Activated CD8-positive, alpha-beta memory T cell treated with anti-CD3 and anti-CD28 coated beads, Interleukin-2, amount 10 ng/mL, durations not matched to agents 7 days and 5 days (primary cell): ENCODE results near the gene GPR55. TPM values are rescaled to one million over a fixed set of nuclear protein-coding genes. Genes with fewer than 3 reads are reported as not detected.
A peak's percentile ranks its signal among the peaks of the same experiment; 100 is the strongest.

Experiments used
- ATAC-seq: fragments of 150-1000 bp; cut with Tn5 transposase; one replicate; pipeline ENCODE4 v1.10.0; 2021; ENCODE audit warnings: moderate library complexity
- CTCF ChIA-PET: fragments of 350-600 bp; sonication (Branson Sonifier 250); formaldehyde crosslinking; loops from one replicate; lab custom pipeline; 2021; ENCODE audit warnings: antibody characterized with exemption; lab: Charles Lee
- DNase-seq: peaks from one replicate; pipeline ENCODE4 v3.0.0-alpha.2; 2020
- H3K27ac Mint-ChIP-seq: one replicate; pipeline ENCODE4 v1.8.0; 2021; ENCODE audit warnings: mild to moderate bottlenecking, mixed read lengths
- H3K27me3 Mint-ChIP-seq: one replicate; pipeline ENCODE4 v1.8.0; 2021; ENCODE audit warnings: mixed read lengths
- H3K36me3 Mint-ChIP-seq: one replicate; pipeline ENCODE4 v1.8.0; 2021; ENCODE audit warnings: mild to moderate bottlenecking, mixed read lengths
- H3K4me1 Mint-ChIP-seq: one replicate; pipeline ENCODE4 v1.8.0; 2021; ENCODE audit warnings: mixed read lengths
- H3K4me3 Mint-ChIP-seq: one replicate; pipeline ENCODE4 v1.8.0; 2021; ENCODE audit warnings: mild to moderate bottlenecking, moderate library complexity, mixed read lengths
- H3K9me3 Mint-ChIP-seq: one replicate; pipeline ENCODE4 v1.8.0; 2022; ENCODE audit warnings: low read depth, mixed read lengths
- total RNA-seq, 2 experiments: library from RNA; stranded (reverse); gene quantifications; one replicate each; pipeline ENCODE4 v1.2.3, GENCODE V29; 2021

Gene GPR55
- total RNA-seq, 2 experiments from 2014 or later, result 42.1 to 58.8 TPM

DNA sequence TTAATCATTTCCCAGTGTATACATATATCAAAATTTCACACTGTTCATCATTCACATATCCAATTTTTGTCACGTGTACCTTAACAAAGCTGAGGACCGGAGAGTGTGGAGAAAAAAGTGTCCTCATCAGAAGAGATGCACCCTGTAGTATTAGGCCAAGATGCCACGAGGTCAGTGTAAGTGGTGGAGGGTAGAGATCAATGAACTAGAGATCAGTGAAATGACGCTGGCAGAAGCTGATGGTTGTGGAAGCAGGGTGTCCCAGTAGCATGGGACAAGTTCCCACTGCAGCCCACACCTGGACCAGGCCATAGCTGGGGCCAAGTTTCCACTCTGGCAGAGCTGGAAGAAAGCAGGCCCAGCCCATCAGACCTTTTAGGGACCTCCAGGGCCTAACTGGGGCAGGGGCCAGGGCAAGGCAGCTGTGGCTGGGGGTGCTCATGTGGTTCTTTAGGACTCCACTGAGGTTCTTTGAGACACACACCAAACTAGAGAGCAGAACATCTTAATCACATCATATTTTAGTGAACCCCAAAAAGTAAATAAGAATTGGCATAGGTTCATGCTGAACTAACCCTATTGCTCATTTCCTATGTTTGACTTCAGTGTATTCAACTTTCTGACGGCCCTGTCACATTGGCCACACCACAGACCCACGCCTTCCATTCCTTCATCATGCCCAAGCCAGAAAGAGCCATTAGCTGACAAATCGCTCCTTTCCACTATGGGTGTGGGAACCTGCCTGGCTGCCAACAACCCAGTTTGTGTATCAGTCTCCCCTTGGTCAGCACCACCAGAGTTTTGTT lies 21.6 kb upstream of the GPR55 start:
- H3K9me3 Mint-ChIP-seq, result no peaks in the 10 kb centered on the region
- DNase-seq, result peak; percentile 59
- peaks cover 22% of the 10 kb centered on the region for H3K36me3 Mint-ChIP-seq
- H3K4me3 Mint-ChIP-seq, result peak overlapping the region; percentile 79
- CTCF ChIA-PET, result interaction anchor here (1.0 to 4.7 kb wide), 8 partner anchors 9 to 106 kb away, joined by 3 to 27 read pairs (median 4); partner anchors contain the start of genes GPR55 and ITM2C
- peaks cover 86% of the 10 kb centered on the region for H3K4me1 Mint-ChIP-seq
- peak overlapping the region; percentile 89 for H3K27ac Mint-ChIP-seq
- H3K27me3 Mint-ChIP-seq, result peaks cover 33% of the 10 kb centered on the region
- ATAC-seq, result peak; percentile 3

DNA sequence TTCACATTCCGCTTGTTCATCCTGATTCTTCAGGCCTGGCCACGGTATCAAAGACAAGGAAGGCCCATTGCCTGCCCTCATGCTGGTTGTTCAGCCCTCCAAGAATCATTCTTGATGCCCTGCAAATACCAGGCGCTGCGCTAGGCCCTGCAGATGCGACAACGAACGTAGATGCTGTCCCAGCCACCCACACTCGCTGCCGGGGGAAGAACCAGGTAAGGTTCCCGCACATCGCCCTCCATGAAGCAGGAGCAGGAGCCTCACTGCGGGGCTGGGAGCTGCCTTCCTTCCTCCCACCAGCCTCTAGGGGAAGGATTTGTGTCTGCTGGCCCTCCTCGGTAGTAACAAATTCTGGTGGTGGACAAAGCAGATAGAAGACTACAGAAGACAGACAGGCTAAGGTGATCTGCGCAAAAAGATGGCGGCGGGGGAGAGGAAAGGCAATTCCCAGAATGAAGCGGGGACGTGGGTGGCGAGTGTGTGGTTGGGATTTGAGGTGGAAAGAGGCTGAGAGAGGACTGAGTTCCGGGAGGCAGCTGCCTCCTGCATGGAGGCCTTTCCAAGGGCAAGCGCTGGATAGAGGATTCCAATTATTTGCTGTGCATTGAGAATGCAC lies 19.8 kb upstream of the GPR55 start:
- peak; percentile 0 for ATAC-seq
- CTCF ChIA-PET, result interaction anchor here (1.3 to 2.9 kb wide), 3 partner anchors 21 to 108 kb away, joined by 4 to 10 read pairs (median 8); partner anchors contain the start of gene GPR55

DNA sequence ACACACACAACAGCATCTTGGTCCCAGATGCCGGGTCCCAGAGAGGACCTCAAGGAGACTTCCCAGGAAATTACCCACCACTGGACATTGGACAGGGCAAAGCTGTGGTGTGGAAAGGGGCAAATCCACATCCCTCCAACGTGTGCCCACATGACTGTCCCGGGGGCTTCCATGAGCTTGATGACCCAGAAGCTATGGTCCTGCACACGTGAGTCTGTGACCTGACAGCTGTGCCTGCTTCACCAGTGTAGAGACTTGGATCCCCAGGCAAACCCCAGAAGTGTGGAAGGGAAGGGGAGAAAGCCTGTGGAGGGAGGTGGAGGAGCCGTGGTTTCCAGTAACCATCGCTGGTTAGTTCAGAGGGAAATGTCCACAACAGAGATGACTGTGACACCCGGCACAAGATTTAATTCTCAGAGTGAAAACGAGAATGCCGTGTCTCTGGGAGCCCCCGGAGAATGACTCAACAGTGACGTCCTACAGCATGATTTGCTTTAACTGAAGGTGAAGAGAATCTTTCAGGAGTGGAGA lies 19.1 kb upstream of the GPR55 start:
- CTCF ChIA-PET, result interaction anchor here (1.3 to 2.0 kb wide), 2 partner anchors 43 to 109 kb away, joined by 4 to 8 read pairs; no protein-coding TSS in a partner anchor
- peaks cover 15% of the 10 kb centered on the region for H3K36me3 Mint-ChIP-seq
- H3K27me3 Mint-ChIP-seq, result peaks cover 22% of the 10 kb centered on the region
- peak overlapping the region; percentile 89 for H3K27ac Mint-ChIP-seq
- H3K9me3 Mint-ChIP-seq, result no peaks in the 10 kb centered on the region
- H3K4me3 Mint-ChIP-seq, result peak overlapping the region; percentile 79
- DNase-seq (peak; percentile 89), ATAC-seq (peak; percentile 65)
- peaks cover 63% of the 10 kb centered on the region for H3K4me1 Mint-ChIP-seq

More for the DNA sequence above, 19.8 kb upstream of the GPR55 start:
- Mint-ChIP-seq H3K36me3 (peaks cover 15% of the 10 kb centered on the region), H3K4me3 (peak overlapping the region; percentile 79), H3K27ac (peak overlapping the region; percentile 89), H3K4me1 (peaks cover 70% of the 10 kb centered on the region), H3K9me3 (no peaks in the 10 kb centered on the region), H3K27me3 (peaks cover 22% of the 10 kb centered on the region)
- peak; percentile 45 for DNase-seq

DNA sequence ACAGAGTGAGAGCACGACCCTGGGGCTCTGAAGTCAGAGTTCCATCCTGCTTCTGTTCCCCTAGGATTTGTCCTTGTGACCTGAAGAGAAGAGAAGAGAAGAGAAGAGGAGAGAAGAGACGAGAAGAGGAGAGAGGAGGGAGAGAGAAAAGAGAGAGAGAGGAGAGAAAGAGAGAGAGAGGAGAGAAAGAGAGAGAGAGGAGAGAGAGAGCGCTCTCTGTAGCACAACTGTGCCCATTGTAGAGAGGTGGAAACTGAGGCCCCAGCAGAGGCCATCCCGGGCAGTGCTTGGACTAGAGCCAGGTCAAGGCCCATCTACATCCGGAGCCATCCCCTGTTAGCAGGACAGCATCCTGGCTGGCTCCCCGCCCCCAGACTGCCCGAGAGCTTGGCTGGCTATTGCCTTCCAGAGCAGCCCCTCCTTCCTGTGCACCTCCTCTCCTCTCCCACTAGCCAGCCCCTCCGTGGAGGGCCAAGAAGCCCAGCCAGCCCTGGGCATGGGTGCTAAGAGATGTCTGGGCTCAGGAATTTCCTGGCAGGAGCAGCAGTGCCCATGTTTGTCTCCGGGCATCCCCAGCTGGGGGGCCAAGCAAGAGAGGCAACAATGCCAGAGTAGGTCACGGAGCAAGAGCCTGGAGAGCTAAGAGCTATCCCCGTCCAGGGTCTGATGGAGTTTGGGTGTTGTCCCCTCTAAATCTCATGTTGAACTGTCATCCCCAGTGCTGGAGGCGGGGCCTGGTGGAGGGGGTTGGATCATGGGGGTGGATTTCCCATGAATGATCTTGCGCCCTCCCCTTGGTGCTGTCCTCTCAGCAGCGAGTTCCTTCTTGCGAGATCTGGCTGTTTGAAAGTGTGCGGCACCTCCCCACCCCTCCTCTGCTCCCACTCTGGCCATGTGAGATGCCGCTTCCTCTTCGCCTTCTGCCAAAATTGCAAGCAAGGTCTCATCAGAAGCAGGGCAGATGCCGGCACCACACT lies 18.2 kb upstream of the GPR55 start:
- peak; percentile 88 for DNase-seq

DNA sequence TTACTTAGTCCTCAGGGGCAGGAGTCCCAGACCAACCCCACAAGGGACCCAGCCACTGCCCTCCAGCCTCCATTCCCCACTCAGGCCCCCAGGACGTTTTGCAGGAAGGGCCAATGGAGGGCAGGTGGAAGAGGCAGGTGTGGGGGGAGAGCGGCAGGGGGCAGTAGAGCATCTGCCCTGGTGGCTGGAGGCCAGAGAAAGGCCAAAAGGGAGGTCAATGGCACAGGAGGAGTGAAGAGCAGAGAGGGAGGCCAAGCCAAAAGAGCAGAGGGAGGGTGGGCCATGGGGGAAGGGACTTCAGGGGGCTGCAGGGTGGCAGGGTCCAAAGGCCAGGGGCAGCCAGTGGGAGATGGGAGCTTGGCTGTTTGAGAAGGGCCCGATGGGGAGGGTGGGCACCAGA lies 17.3 kb upstream of the GPR55 start:
- Mint-ChIP-seq H3K4me3 (no peak overlapping the region), H3K36me3 (peaks cover 15% of the 10 kb centered on the region), H3K4me1 (peaks cover 47% of the 10 kb centered on the region), H3K27me3 (peaks cover 22% of the 10 kb centered on the region), H3K27ac (no peak overlapping the region), H3K9me3 (peaks cover 3% of the 10 kb centered on the region)
- ATAC-seq (no peak), DNase-seq (peak; percentile 31)
- CTCF ChIA-PET, result interaction anchor here (0.6 to 2.1 kb wide), 7 partner anchors 15 to 118 kb away, joined by 3 to 6 read pairs (median 3); no protein-coding TSS in a partner anchor

More for the DNA sequence above, 18.2 kb upstream of the GPR55 start:
- ATAC-seq, result peak; percentile 77
- Mint-ChIP-seq H3K4me3 (peak overlapping the region; percentile 79), H3K27me3 (peaks cover 22% of the 10 kb centered on the region), H3K27ac (peak overlapping the region; percentile 89), H3K4me1 (peaks cover 55% of the 10 kb centered on the region), H3K9me3 (no peaks in the 10 kb centered on the region), H3K36me3 (peaks cover 15% of the 10 kb centered on the region)
- CTCF ChIA-PET, result interaction anchor here (0.6 to 2.1 kb wide), 6 partner anchors 16 to 119 kb away, joined by 3 to 8 read pairs (median 4); no protein-coding TSS in a partner anchor

DNA sequence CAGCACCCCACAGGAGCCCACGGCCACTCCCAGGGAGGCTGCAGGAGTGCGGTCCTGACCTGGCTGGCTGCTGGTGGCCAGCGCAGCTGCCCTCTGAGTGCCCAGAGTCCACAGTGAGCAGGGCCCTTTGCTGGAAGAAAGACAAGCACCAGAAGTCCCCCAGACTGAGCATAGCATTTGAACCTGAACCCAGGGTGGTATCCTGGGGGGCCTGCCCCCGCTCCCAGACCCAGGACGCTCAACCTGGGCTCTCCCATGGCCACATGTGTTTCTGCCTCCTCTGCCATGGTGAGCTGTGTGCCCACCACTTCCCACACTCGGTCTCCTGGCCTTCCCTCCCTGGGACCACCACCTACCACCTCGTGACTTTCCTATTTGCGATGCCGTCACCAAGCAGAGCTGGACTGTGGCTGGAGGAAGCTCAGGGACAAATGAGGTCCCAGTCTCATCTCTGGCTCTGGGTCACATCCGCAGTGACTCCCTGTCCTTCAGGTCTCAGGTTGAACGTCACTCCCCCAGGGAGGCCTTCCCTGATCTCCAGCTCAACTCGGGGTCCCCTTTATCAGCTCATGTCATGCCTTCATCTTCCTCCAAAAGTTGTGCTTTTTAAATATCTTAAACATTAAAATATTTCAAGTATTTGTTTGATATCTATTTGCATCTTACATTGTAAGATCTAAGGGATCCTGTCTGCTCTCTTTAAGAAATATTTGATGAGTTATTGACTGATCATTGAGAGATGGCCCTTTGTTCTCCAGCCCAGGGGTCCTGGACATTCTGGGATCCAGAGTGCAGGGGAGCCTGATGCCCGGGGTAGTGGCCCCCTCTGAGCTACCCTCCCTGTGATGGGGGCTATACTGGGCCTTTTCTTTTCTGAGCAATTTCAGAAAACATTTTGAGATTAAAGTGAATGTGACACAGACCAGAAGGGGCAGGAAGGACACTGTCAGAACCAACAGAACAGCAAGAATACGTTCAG lies 16.4 kb upstream of the GPR55 start:
- DNase-seq, result peak; percentile 34
- no peak overlapping the region for H3K27ac Mint-ChIP-seq
- peaks cover 3% of the 10 kb centered on the region for H3K9me3 Mint-ChIP-seq
- peaks cover 20% of the 10 kb centered on the region for H3K27me3 Mint-ChIP-seq
- H3K4me3 Mint-ChIP-seq, result no peak overlapping the region
- no peak for ATAC-seq
- H3K4me1 Mint-ChIP-seq, result peaks cover 39% of the 10 kb centered on the region
- CTCF ChIA-PET, result interaction anchor here (1.1 to 2.1 kb wide), 5 partner anchors 14 to 117 kb away, joined by 3 to 5 read pairs (median 3); no protein-coding TSS in a partner anchor
- H3K36me3 Mint-ChIP-seq, result peaks cover 14% of the 10 kb centered on the region

DNA sequence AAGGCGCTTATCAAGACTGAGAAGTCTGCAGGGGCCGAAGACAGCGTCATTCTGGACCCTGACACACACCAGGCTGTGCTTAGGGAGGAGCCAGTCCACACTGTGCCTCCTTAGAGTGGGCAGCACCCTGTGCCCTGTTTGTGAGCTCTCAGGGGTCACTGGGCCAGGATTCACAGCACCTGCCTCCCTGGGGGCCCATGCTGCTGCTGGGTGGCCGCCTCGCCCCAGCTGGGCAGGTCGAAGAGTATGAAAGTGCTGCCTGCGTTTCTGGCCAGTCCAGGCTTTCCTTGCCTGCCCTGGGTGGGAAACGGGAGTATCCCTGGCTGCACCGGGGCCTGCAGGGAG lies 15.4 kb upstream of the GPR55 start:
- H3K27me3 Mint-ChIP-seq, result peaks cover 18% of the 10 kb centered on the region
- CTCF ChIA-PET, result interaction anchor here (0.7 kb wide), 1 partner anchor 47 kb away, joined by 3 read pairs; no protein-coding TSS in a partner anchor
- peaks cover 15% of the 10 kb centered on the region for H3K36me3 Mint-ChIP-seq
- H3K27ac Mint-ChIP-seq, result no peak overlapping the region
- DNase-seq (peak; percentile 16), ATAC-seq (no peak)
- no peak overlapping the region for H3K4me3 Mint-ChIP-seq
- H3K4me1 Mint-ChIP-seq, result peaks cover 28% of the 10 kb centered on the region
- peaks cover 9% of the 10 kb centered on the region for H3K9me3 Mint-ChIP-seq

DNA sequence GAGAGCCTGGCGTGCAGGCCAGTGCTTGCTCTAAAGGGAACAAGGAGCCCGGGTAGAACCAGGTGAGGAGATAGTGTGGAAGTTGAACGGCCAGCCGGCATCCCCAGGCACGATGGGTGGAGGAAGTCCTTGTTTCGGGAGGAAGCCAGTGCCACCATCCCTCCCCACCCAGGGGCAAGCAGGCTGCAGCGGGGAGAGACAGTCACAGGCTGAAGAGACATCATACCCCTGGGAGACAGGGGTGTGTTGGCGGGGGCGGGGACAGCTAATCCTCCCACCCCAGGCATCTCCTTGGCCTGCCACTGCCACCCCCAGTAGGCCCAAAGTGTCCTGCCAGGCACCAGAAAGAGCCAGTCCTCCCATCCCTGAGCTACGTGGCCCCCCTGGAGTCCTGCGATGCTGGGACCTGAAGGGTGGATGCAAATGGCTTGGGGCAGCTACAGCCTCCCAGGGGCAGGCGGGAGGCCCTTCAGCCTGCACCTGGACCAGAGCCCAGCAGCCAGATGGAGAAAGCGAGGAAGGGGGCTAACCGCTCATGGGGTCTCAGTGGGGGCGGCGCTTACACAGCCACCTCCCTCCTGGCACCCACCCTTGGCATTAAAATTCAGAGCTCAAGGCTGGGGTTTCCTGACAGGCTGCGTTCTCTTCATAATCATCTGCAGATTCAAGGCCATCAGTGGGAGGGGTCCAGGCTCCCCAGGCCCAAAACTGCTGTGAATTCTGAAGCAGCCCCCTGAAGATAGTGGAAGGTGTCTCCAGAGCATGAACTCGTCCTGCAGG lies 14.8 kb upstream of the GPR55 start:
- H3K36me3 Mint-ChIP-seq, result peaks cover 14% of the 10 kb centered on the region
- H3K4me1 Mint-ChIP-seq, result peaks cover 25% of the 10 kb centered on the region
- CTCF ChIA-PET, result interaction anchor here (0.7 to 1.1 kb wide), 3 partner anchors 38 to 48 kb away, joined by 3 to 5 read pairs (median 3); no protein-coding TSS in a partner anchor
- H3K27ac Mint-ChIP-seq, result no peak overlapping the region
- H3K9me3 Mint-ChIP-seq, result peaks cover 11% of the 10 kb centered on the region
- H3K4me3 Mint-ChIP-seq, result no peak overlapping the region
- DNase-seq (peak; percentile 38), ATAC-seq (no peak)
- peaks cover 18% of the 10 kb centered on the region for H3K27me3 Mint-ChIP-seq

DNA sequence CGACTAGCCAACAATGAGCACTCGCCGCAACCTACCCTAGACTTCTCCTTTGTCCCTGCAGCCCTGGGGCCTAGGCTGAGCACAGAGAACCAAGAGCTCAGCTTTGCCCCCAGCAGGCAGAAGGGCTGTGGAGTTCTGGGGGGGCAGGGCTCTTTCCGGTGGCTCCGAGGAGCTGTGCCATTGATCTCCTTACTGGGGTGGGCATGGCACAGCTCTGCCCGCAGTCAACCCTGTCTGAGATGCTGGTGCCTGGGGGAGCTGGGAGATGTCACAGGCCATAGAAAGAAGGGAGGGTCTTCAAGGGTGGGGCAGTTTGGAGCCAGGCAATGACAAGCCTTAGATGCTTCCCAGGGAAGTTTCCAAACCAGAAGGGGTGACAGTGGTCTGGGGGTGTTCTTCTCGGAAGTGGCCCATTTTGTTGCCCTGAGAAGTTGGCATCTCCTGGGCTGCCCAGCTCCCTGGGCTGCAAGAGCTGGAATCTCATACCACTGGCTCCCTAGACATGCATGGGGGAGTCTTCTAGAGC lies 14.1 kb upstream of the GPR55 start:
- H3K27ac Mint-ChIP-seq, result no peak overlapping the region
- ATAC-seq, result no peak
- peaks cover 11% of the 10 kb centered on the region for H3K9me3 Mint-ChIP-seq
- H3K36me3 Mint-ChIP-seq, result peaks cover 10% of the 10 kb centered on the region
- no peak overlapping the region for H3K4me3 Mint-ChIP-seq
- H3K4me1 Mint-ChIP-seq, result peaks cover 17% of the 10 kb centered on the region
- peaks cover 14% of the 10 kb centered on the region for H3K27me3 Mint-ChIP-seq
- CTCF ChIA-PET, result interaction anchor here (0.9 to 1.1 kb wide), 2 partner anchors 37 to 48 kb away, joined by 3 to 5 read pairs; no protein-coding TSS in a partner anchor
- DNase-seq, result no peak

DNA sequence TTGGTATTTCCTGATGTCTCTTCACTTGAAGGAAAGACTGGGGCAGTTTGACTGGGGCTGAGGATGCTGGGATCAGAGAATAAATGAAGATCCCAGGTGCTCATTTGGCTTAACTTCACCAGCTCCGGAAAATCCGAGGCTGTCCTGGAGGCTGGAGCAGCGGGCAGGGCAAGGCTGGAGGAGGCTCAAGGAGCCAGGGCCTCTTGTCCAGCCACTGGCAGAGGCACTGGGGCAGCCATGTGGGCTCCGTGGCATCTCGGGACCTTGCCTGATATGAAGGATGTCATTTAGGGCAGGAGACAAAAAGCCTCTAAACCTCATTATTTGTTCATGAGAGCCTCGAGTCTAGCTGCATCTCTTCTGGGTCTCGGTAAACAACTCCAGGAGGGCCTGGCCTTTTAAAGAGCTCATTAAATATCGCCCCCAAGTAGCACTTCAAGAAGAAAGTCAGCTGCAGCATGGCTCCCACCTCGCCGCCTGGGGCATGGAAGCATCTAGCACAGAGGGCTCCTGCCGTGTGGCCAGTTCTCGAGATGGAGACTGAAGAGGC lies 13.5 kb upstream of the GPR55 start:
- H3K4me1 Mint-ChIP-seq, result peaks cover 12% of the 10 kb centered on the region
- no peak overlapping the region for H3K4me3 Mint-ChIP-seq
- H3K27me3 Mint-ChIP-seq, result peaks cover 11% of the 10 kb centered on the region
- H3K9me3 Mint-ChIP-seq, result peaks cover 11% of the 10 kb centered on the region
- CTCF ChIA-PET, result interaction anchor here (1.1 to 1.4 kb wide), 2 partner anchors 14 to 36 kb away, joined by 3 to 4 read pairs; partner anchors contain the start of gene GPR55
- ATAC-seq (no peak), DNase-seq (peak; percentile 28)
- H3K27ac Mint-ChIP-seq, result no peak overlapping the region
- peaks cover 10% of the 10 kb centered on the region for H3K36me3 Mint-ChIP-seq
